OCI-LY3 (cell line): ENCODE data around the gene LARGE1.

Experiments
- H2AFZ ChIP-seq: fragments of 200-600, 300-600 bp; shearing (Covaris generic); 2 replicates; pipeline ENCODE4 v1.6.0; 2014; ENCODE audit warnings: antibody characterized with exemption, low read depth, low read length
- H3K27ac ChIP-seq: fragments of 200-600, 300-600 bp; sonication (generic); 2 replicates; pipeline ENCODE4 v1.5.1; 2014; ENCODE audit warnings: mild to moderate bottlenecking, low read length, moderate library complexity, mixed read lengths
- H3K27me3 ChIP-seq: fragments of 200-600, 300-600 bp; sonication (generic); 2 replicates; pipeline ENCODE4 v1.6.1; 2014; ENCODE audit warnings: low read depth, low read length, mixed read lengths
- H3K36me3 ChIP-seq: fragments of 200-600, 300-600 bp; sonication (generic); replicated peaks from 2 replicates; pipeline ENCODE3; 2014; ENCODE audit warnings: low read depth, low read length, mixed read lengths
- H3K4me1 ChIP-seq: fragments of 300-600, 200-600 bp; sonication (generic); 2 replicates; pipeline ENCODE4 v1.6.1; 2014; ENCODE audit warnings: low read length, mixed read lengths
- H3K4me2 ChIP-seq: fragments of 200-600, 300-600 bp; sonication (generic); 2 replicates; pipeline ENCODE4 v1.6.1; 2014; ENCODE audit warnings: low read length, mixed read lengths
- H3K4me3 ChIP-seq: fragments of 300-600, 200-600 bp; sonication (generic); 2 replicates; pipeline ENCODE4 v1.5.1; 2014; ENCODE audit warnings: antibody characterized with exemption, mild to moderate bottlenecking, low read length, moderate library complexity
- H3K79me2 ChIP-seq: fragments of 300-600, 200-600 bp; shearing (Covaris generic); 2 replicates; pipeline ENCODE4 v1.6.1; 2014; ENCODE audit warnings: mild to moderate bottlenecking, low read length, mixed read lengths
- H3K9ac ChIP-seq: fragments of 300-600, 200-600 bp; shearing (Covaris generic); 2 replicates; pipeline ENCODE4 v1.6.0; 2014; ENCODE audit warnings: mild to moderate bottlenecking, low read length, moderate library complexity
- H3K9me3 ChIP-seq: fragments of 200-600, 300-600 bp; shearing (Covaris generic); 2 replicates; pipeline ENCODE4 v1.6.1; 2014; ENCODE audit warnings: low read length, mixed read lengths; ENCODE audit not compliant: insufficient read depth
- H4K20me1 ChIP-seq: fragments of 200-600, 300-600 bp; sonication (generic); 2 replicates; pipeline ENCODE4 v1.6.1; 2016; ENCODE audit warnings: low read length, mixed read lengths; ENCODE audit not compliant: insufficient read depth
- CTCF ChIP-seq: fragments of 200-600, 300-600 bp; sonication (generic); IDR thresholded peaks from 2 replicates; pipeline ENCODE4 v1.5.1; 2014; ENCODE audit warnings: antibody characterized with exemption, low read length, low read depth
- EZH2phosphoT487 ChIP-seq: fragments of 200-600 bp; shearing (Covaris generic); IDR thresholded peaks from 2 replicates; pipeline ENCODE4 v1.6.1; 2018; ENCODE audit warnings: antibody characterized with exemption, mixed run types, low read depth

Gene LARGE1

DNA sequence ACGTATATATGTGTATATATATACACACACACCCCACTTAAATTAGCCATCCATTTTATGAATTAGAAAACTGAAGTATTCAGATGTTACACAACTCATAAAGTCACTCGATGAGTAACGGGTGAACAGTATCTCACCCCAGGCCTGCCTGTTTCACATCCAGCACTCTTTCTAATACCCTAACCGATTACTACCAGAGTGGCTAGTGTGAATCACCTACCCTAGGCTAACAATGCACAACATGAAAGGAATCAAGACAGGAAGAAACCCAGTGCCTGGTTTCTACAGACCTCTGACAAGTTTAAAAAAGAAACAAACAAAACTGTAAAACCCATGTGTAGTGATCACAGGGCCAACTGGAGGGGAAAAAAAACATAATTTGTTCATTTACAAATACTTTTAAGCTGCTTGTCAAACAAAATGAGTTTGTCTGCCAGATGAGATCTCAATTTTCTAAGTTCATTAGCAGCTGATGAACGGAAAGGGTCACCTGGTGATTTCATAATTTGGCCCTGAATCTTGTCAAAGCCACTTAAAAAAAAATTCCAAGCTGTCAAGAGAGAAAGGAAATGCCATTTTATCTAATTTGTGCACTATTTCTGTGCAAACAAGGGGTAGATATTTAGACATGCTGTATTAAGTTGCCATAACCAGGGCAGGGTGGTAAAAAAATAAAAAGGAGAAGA lies 134.8 kb downstream of the LARGE1 start:
- Histone ChIP-seq H3K27ac (no peak overlapping the region), H2AFZ (no peak overlapping the region), H3K4me1 (peaks cover 41% of the 10 kb centered on the region), H3K79me2 (peaks cover 33% of the 10 kb centered on the region), H4K20me1 (peaks cover 5% of the 10 kb centered on the region), H3K9me3 (peaks cover 22% of the 10 kb centered on the region), H3K36me3 (peaks cover 19% of the 10 kb centered on the region), H3K4me3 (no peak overlapping the region), H3K4me2 (no peak overlapping the region), H3K9ac (no peak overlapping the region), H3K27me3 (no peaks in the 10 kb centered on the region)
- TF ChIP-seq EZH2phosphoT487 (no peak), CTCF (no peak)

DNA sequence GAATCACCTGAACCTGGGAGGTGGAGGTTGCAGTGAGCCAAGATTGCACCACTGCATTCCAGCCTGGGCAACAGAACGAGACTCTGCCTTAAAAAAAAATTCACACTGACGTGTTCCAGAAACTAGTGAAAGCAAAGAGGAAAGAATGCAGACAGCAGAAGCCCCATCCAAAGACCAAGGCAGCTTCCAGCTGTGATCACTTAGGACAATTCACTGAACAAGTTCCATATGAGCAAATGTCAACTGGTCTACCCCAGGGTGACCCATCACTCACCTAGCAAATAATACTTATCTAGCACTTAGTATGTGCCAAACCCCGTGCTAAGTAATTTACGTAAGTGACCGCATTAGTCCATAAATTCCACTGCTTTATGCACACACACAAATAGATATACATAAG lies 138.9 kb downstream of the LARGE1 start:
- no peak for TF ChIP-seq EZH2phosphoT487
- no peak for TF ChIP-seq CTCF
- Histone ChIP-seq H3K27ac (no peak overlapping the region), H3K4me2 (no peak overlapping the region), H3K79me2 (peaks cover 41% of the 10 kb centered on the region), H3K4me3 (no peak overlapping the region), H3K9ac (no peak overlapping the region), H2AFZ (no peak overlapping the region), H3K9me3 (no peaks in the 10 kb centered on the region), H3K27me3 (no peaks in the 10 kb centered on the region), H3K36me3 (no peaks in the 10 kb centered on the region), H4K20me1 (peaks cover 28% of the 10 kb centered on the region), H3K4me1 (peaks cover 13% of the 10 kb centered on the region)

GRCh38 chr22:33780531-33781136 lies 139.6 kb downstream of the LARGE1 start:
- Histone ChIP-seq H3K4me3 (no peak overlapping the region), H3K4me1 (peaks cover 5% of the 10 kb centered on the region), H3K9me3 (no peaks in the 10 kb centered on the region), H3K27ac (no peak overlapping the region), H3K79me2 (peaks cover 38% of the 10 kb centered on the region), H3K9ac (no peak overlapping the region), H4K20me1 (peaks cover 34% of the 10 kb centered on the region), H2AFZ (no peak overlapping the region), H3K36me3 (no peaks in the 10 kb centered on the region), H3K27me3 (no peaks in the 10 kb centered on the region), H3K4me2 (no peak overlapping the region)
- TF ChIP-seq EZH2phosphoT487: no peak
- TF ChIP-seq CTCF: no peak

DNA sequence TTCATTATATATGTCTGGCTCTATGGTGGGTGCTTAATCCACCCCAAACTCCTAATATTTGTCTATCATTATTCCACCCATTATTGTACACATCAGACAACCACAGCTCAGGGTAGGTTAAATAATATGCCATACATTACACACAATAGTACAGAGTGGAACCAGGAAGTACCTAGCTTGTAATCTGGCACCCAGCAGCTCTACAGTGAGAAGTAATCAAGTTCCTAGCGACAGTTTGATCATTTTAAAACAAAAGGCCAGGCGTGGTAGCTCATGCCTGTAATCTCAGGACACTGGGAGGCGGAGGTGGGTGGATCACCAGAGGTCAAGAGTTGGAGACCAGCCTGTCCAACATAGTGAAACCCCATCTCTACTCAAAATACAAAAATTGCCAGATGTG lies 141.0 kb downstream of the LARGE1 start:
- TF ChIP-seq CTCF (no peak), EZH2phosphoT487 (no peak)
- peaks cover 41% of the 10 kb centered on the region for H4K20me1 ChIP-seq
- H3K4me1 ChIP-seq: no peaks in the 10 kb centered on the region
- no peaks in the 10 kb centered on the region for H3K36me3 ChIP-seq
- H3K27me3 ChIP-seq: no peaks in the 10 kb centered on the region
- H2AFZ ChIP-seq: no peak overlapping the region
- H3K79me2 ChIP-seq: peaks cover 46% of the 10 kb centered on the region
- no peak overlapping the region for H3K27ac ChIP-seq
- no peak overlapping the region for H3K9ac ChIP-seq
- H3K9me3 ChIP-seq: no peaks in the 10 kb centered on the region
- no peak overlapping the region for H3K4me3 ChIP-seq
- H3K4me2 ChIP-seq: no peak overlapping the region
